Fibroblast of pulmonary artery (primary cell): ENCODE data around the gene ADD2.

Source experiments
- DNase-seq: peaks from one replicate; pipeline ENCODE4 v3.0.0-alpha.2; 2010; ENCODE audit warnings: low read depth
- H3K4me3 ChIP-seq: replicated peaks from 2 replicates; pipeline ENCODE4 v1.5.1; 2011; ENCODE audit warnings: low read depth, mild to moderate bottlenecking, control low read depth, low read length, moderate library complexity
- CTCF ChIP-seq: IDR thresholded peaks from 2 replicates; pipeline ENCODE4 v1.5.1; 2011; ENCODE audit warnings: mild to moderate bottlenecking, control low read depth, low read length, inconsistent platforms; ENCODE audit errors: missing control alignments

ADD2 gene

GRCh38 chr2:70723286-70723885, 44.6 kb downstream of the ADD2 start:
- no peak for DNase-seq
- no peak for TF ChIP-seq CTCF

GRCh38 chr2:70720124-70720523, 47.9 kb downstream of the ADD2 start:
- no peak overlapping the region for H3K4me3 ChIP-seq
- DNase-seq: no peak
- no peak for TF ChIP-seq CTCF

More at GRCh38 chr2:70723286-70723885, 44.6 kb downstream of the ADD2 start:
- H3K4me3 ChIP-seq: no peak overlapping the region

DNA sequence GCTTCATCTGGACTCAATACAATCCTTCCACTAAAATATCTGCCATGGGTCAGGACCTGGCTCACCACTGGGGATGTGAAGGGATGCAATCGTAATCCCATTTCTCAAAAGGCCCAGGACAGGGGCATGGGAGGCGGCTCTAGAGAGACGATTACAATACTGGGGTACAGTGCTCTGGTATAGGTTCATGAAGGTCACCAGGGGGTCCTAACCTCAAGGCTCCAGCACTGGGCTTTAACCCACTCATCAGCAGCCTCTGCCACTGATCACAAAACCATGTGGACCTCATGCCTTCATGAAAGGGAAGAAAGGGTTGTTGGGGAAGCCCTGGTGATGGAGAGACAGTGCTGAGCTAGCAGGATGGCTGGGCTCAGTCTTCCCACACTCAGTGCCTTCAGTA, 48.8 kb downstream of the ADD2 start:
- H3K4me3 ChIP-seq: no peak overlapping the region
- no peak for TF ChIP-seq CTCF
- DNase-seq: no peak

DNA sequence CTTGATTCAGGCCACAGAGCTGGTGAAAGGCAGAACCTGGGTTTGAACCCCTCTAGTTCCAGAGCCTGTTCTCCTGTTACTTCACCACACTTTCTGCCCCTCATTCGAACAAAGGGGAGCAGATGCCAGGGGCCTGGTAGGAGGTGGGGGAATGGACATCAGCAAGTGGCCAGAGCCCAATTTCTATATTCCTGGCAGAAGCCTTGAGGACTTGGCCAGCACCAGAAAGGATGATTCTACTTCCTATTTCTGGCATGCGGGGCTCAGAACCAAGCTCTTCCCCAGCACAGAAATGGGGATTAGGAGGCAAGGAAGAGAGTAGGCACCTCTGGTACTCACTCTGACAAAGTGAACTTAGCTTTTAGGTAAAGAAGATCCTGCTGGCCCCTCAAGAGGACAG, 49.3 kb downstream of the ADD2 start:
- DNase-seq: no peak
- TF ChIP-seq CTCF: no peak
- H3K4me3 ChIP-seq: no peak overlapping the region

DNA sequence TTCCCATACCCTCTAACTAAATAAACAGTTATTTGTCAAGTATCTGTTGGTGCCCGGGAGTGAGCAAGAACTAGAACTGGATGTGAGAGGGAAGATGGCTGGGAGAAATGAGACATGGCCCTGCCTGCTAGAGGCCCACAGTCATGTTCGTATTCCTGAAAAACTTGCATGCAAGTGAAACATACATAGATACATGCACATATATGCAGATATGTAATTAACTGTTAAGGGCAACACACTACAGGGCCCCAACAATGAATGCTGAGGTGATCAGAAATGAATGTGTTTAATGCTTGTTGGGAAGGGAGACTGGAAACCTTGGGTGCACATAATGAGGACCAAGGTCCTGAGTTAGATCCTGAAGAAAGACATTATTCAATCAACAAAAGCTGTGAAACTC, 49.8 kb downstream of the ADD2 start:
- DNase-seq: no peak
- no peak overlapping the region for H3K4me3 ChIP-seq
- TF ChIP-seq CTCF: no peak

GRCh38 chr2:70717431-70718038, 50.5 kb downstream of the ADD2 start:
- DNase-seq: no peak
- no peak overlapping the region for H3K4me3 ChIP-seq
- TF ChIP-seq CTCF: no peak

- DNase-seq: no peak
- no peak overlapping the region for H3K4me3 ChIP-seq
- TF ChIP-seq CTCF: no peak
These were observed 51.0 kb downstream of the ADD2 start for GRCh38 chr2:70716951-70717350.
